ENCODE measurements around the gene MRPL45.

The MRPL45 gene

GRCh38 chr17:38325221-38325851 lies 28.4 kb downstream of the MRPL45 start:
- DNase-seq = peak; percentile 85

GRCh38 chr17:38326996-38327792 lies 30.2 kb downstream of the MRPL45 start:
- peak; percentile 52 for DNase-seq

GRCh38 chr17:38327936-38328335 lies 31.0 kb downstream of the MRPL45 start:
- DNase-seq = peak; percentile 52

- DNase-seq = no peak
Measured at GRCh38 chr17:38328620-38329019, 31.7 kb downstream of the MRPL45 start.

GRCh38 chr17:38329284-38329683 lies 32.3 kb downstream of the MRPL45 start:
- DNase-seq = peak; percentile 55

- DNase-seq = peak; percentile 54
Measured at GRCh38 chr17:38329808-38330730, 33.1 kb downstream of the MRPL45 start.

GRCh38 chr17:38330941-38331411 lies 34.0 kb downstream of the MRPL45 start:
- DNase-seq = peak; percentile 63

GRCh38 chr17:38332735-38333134 lies 35.8 kb downstream of the MRPL45 start:
- DNase-seq = no peak

GRCh38 chr17:38333635-38334295 lies 36.8 kb downstream of the MRPL45 start:
- peak; percentile 91 for DNase-seq

GRCh38 chr17:38334480-38335364 lies 37.8 kb downstream of the MRPL45 start:
- peak; percentile 49 for DNase-seq

GRCh38 chr17:38336838-38337237 lies 39.9 kb downstream of the MRPL45 start:
- peak; percentile 46 for DNase-seq

GRCh38 chr17:38338053-38338452 lies 41.1 kb downstream of the MRPL45 start:
- no peak for DNase-seq

- no peak for DNase-seq
Measured at GRCh38 chr17:38338535-38338934, 41.6 kb downstream of the MRPL45 start.

GRCh38 chr17:38339891-38340290 lies 42.9 kb downstream of the MRPL45 start:
- no peak for DNase-seq

GRCh38 chr17:38341035-38341721 lies 44.2 kb downstream of the MRPL45 start:
- DNase-seq = no peak

GRCh38 chr17:38342886-38343607 lies 46.1 kb downstream of the MRPL45 start:
- no peak for DNase-seq

- DNase-seq = no peak
Measured at GRCh38 chr17:38343608-38344419, 46.8 kb downstream of the MRPL45 start, which contains the start of gene GPR179. TSS of gene GPR179 (minus strand) at chr17:38343956. CDS start at chr17:38343789, 167 bp downstream.

- DNase-seq = no peak
Measured at GRCh38 chr17:38344420-38344745, 47.4 kb downstream of the MRPL45 start.

- no peak for DNase-seq
Measured at GRCh38 chr17:38345743-38346142, 48.8 kb downstream of the MRPL45 start.
